ENCODE data around the gene FRMD3.

FRMD3 gene

GRCh38 chr9:83342731-83343130, 195.5 kb downstream of the FRMD3 start:
- no peak for DNase-seq (ENCODE audit: low read depth)
- TF ChIP-seq CTCF (IDR thresholded peaks at IDR 0.05; ENCODE audit: low read depth, low read length, missing control alignments): no peak
- H3K4me3 ChIP-seq (ENCODE audit: low read depth, low read length): no peak overlapping the region

DNA sequence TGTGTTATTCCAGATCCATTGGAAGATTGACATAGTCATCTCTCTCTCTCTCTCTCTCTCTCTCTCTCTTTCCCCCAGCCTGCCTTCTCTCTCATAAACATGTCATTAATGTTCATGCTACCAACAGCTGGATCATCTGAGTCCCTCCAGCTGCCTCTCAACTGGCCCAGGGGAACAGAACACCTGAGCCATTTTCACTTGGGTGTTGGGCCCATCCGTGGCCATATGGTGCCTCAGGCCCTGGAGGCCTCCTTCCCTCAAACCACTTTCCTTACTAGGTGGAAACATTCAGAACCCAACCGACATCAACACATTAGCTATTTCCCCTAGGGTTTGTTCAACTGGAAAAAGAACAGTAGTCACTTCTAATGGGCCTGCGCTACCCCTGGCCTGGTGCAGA, 196.2 kb downstream of the FRMD3 start:
- H3K4me3 ChIP-seq (ENCODE audit: low read depth, low read length): no peak overlapping the region
- DNase-seq (ENCODE audit: low read depth): no peak
- no peak for TF ChIP-seq CTCF (IDR thresholded peaks at IDR 0.05; ENCODE audit: low read depth, low read length, missing control alignments)

GRCh38 chr9:83340451-83340850, 197.8 kb downstream of the FRMD3 start:
- DNase-seq (ENCODE audit: low read depth): no peak
- H3K4me3 ChIP-seq (ENCODE audit: low read depth, low read length): no peak overlapping the region
- no peak for TF ChIP-seq CTCF (IDR thresholded peaks at IDR 0.05; ENCODE audit: low read depth, low read length, missing control alignments)

GRCh38 chr9:83339435-83339834, 198.8 kb downstream of the FRMD3 start:
- TF ChIP-seq CTCF (IDR thresholded peaks at IDR 0.05; ENCODE audit: low read depth, low read length, missing control alignments): no peak
- H3K4me3 ChIP-seq (ENCODE audit: low read depth, low read length): no peak overlapping the region
- DNase-seq (ENCODE audit: low read depth): no peak

DNA sequence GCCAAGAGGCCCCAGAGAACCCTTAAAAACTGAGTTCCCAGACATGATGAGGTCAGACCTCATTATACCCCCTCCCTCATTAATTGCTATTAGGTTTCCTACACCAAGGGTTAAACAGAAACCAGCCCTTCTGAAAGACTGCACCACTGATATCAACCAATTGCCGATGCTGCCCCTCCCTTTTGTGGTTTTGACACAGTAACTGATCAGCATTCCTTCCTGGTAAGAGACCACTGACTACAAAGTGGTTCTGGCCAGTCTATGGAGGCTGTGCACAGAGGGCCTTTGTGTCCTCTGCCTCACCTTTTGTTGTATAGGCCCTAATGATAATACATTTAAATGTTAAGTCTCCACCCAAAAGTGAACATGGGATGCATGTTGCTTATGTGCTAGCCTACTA, 201.5 kb downstream of the FRMD3 start:
- no peak for TF ChIP-seq CTCF (IDR thresholded peaks at IDR 0.05; ENCODE audit: low read depth, low read length, missing control alignments)
- no peak overlapping the region for H3K4me3 ChIP-seq (ENCODE audit: low read depth, low read length)
- no peak for DNase-seq (ENCODE audit: low read depth)

- peak; percentile 75 for TF ChIP-seq CTCF (IDR thresholded peaks at IDR 0.05; ENCODE audit: low read depth, low read length, missing control alignments)
- DNase-seq (ENCODE audit: low read depth): peak; percentile 7
Observed at GRCh38 chr9:83334320-83334719, 203.9 kb downstream of the FRMD3 start.

More at GRCh38 chr9:83334320-83334719, 203.9 kb downstream of the FRMD3 start:
- no peak overlapping the region for H3K4me3 ChIP-seq (ENCODE audit: low read depth, low read length)

Data from GM12864 (cell line).